COR-L47 (cell line): ENCODE results near the gene ARHGEF7.
"Not testable (repeated sequence)": the region's sequence is repeated elsewhere in the genome, so short reads cannot be mapped to it uniquely, and the experiment has no call there.

Experiments used
- DNase-seq: peaks from one replicate; lab custom pipeline; 2025; lab: John Stamatoyannopoulos, UW

ARHGEF7 gene

DNA sequence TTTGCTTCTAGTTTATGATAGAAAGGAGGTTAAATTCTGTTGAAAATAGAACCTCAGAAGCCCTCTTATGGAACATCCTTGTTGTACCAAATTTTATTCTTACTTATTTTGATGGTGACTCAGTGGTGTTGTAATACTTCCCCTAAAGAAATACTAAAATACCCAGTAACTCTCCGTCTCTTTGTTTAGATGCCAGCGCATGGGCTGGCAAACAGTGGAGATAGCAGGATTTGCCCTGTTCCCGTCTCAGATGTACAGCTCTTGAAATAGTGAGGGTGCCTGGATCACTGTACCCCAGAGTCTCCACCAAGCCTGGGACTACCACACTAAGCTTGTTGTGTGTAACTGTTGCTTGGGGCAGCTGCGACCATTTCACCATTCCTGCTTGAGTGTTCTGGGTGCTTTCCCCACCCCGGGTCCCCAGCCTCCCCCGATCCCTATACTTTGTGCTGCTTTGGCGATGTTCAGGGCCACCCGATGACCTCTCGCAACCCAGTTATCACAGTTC, 138.3 kb downstream of the ARHGEF7 start:
- no peak for DNase-seq

DNA sequence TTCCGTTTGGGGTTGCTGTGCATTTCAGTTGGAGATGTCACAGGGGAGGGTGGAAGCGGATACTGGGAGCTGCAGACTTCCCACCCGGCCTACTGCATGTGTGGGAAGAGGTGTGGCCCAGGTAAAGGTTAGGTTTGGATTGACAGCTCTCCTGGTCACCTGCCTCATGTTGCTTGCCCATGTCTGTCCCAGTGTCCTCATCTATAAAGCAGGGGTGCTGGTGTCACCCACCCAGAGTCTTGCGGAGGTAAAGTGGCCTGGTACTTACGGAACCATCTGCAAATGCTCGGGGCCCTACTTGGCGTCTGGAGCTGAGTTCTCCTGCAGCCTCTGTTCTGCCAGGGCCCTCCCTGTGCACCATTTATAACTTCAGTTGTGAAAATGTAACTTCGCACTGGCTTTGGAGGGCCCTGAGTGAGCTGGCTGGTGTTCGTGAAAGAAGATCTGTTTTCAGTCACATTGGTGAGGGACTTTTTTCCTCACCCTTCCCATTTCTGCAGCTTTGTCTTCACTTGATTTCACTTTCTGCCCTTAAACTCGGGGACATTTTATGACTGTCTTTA, 140.2 kb downstream of the ARHGEF7 start:
- no peak for DNase-seq

DNA sequence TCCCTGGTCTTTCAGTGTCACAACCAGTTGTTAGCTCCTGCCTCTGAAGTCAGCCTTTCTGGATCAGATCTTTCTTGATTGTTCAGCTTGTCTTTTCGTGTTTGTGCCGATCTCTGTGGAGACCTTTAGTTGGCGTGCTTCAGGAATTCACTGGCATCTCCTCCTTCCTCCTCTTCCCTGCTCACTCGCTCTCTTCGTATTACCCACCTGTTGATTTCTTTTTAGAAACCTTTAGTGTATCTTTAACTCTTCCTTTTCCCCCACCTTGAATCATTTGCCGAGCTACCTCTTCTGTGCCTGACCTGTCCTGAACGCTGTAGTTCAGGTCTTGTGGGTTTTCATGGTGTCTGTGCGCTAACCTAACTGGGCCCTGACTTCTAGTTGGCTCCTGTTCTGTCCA, 141.3 kb downstream of the ARHGEF7 start:
- DNase-seq = no peak

DNA sequence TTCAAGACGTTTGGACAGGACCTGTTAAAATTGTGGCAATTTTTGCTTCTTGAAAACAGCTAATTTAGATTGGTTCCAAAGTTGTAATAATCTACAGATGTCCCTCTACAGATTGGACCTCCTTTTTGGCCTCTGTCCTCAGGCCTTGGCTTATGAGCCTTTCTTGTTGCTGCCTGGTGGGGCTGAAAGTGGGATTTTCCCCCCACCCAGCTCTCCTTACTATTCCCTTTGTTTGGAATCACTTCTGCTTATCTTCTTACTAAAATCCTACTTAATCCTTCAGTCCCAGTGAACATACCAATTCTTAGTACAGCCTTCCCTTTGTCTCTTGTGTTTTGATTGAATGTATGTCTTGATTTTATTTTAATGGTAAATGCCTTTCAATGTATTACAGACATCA, 141.8 kb downstream of the ARHGEF7 start:
- DNase-seq = no peak

DNA sequence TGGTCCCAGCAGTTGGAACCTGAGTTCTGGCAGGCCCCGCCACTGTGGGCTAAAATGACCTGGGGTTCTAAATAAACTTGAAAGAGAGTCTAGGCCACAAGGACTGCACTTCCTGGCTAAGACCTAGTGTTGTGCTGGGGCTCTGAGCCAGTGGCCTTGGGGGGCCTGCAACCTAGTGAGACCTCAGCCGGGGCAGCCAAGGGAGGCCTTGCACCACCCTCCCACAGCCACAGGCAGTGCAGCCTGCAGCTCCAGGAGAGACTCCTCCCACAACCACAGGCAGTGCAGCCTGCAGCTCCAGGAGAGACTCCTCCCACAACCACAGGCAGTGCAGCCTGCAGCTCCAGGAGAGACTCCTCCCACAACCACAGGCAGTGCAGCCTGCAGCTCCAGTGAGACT, 142.8 kb downstream of the ARHGEF7 start:
- DNase-seq = not testable (repeated sequence)

DNA sequence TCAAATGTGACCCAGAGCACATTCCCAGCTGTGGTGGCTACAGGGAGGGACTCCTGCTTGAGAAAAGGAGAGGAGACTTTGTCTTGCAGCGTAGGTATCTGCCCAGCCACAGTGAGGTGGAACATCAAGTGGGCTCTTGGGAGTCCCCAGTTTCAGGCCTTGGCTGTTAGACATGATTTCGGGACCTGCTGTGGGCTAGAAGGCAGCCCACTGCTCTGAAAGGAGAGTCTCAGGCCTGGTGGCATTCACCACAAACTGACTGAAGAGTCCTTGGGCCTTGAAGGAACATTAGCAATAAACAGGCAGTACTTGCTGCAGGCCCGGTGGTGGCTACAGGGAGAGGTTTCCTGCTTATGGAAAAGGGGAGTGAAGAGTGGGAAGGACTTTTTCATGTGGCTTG, 143.5 kb downstream of the ARHGEF7 start:
- DNase-seq = no peak

DNA sequence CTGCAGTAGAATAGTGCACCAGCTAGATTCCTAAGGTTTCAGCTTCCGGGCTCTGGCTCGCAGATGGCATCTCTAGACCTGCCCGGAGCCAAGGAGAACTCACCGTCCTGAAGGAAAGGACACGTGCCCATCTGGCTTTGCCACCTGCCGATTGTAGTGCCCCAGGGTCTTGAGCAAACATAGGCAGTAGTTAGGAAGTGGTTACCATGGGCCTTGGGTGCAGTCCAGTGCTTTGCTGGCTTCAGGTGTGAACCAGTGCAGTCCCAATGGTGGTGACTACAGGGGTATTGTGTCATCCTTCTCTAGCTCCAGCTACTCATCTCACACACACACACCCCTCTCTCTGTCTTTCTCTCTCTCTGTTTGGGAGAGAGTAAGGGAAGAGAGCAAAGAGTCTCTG, 143.9 kb downstream of the ARHGEF7 start:
- DNase-seq = no peak

DNA sequence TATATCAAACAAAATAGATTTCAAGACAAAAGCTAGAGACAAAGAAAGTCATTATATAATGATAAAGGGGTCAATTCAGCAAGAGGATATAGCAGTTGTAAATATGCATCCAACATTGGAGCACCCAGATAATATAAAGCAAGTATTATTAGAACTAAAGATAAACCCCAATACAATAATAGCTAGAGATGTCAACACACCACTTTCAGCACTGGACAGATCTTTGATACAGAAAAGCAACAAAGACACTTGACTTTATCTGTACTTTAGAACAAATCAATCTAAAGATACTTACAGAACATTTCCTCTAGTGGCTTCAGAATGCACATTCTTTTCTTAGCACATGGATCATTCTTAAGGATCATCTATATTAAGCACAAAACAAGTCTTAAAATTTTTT, 146.2 kb downstream of the ARHGEF7 start:
- no peak for DNase-seq

DNA sequence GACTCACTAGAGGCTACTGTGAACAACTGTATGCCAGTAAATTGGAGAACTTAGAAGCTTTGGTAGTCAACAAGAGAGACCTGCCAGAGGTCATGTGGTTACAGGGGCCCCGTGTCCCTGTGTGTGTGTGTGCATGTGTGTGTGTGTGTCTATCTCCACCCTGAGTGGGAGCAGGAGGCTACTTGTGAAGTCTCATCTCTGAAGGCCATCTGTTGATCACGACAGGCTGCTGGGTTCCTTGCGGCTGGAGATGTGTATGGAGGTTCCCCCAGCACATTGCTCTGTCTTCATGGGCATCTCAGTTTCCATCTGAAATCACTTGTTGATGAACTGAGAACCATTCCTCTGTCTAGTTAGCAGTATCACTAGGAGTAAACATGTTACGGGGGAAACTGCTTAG, 147.2 kb downstream of the ARHGEF7 start:
- no peak for DNase-seq

DNA sequence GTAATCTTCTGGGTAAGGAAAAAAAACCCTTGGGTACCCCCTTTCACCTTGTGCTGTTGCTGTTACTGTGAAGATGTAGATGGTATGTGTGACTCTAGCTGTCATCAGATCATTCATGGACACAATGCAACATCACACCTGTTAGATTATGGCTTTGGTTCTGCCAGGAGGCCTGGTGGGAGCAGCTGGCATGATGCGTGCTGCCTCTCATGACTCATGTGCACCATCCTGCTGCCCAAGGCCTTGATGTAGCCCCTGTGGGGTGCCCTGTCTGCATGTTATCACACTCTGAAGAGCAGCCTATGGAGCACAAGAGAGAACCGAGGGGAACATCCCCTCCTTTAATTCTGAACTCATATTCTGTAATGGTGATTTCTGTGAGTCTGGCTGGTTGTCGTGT, 147.6 kb downstream of the ARHGEF7 start:
- no peak for DNase-seq

DNA sequence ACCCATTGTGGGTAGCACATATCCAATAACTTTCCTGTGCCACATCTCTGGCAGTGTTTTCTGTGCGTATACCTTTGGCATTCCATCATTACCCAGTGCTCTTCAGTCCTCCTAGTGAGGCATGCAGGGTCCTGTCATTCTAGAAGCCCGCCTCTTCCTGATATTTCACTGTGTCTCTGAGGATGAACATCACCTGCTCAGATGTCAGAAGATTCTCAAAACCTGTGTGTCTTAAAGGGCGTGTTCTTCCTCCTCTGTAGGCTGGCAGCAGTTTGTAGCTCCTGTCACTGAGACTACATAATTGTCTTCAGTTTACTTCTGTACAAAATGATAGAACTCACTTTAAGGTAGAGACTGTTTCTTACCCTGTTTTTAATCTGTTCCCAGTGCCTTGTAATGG, 148.5 kb downstream of the ARHGEF7 start:
- no peak for DNase-seq

DNA sequence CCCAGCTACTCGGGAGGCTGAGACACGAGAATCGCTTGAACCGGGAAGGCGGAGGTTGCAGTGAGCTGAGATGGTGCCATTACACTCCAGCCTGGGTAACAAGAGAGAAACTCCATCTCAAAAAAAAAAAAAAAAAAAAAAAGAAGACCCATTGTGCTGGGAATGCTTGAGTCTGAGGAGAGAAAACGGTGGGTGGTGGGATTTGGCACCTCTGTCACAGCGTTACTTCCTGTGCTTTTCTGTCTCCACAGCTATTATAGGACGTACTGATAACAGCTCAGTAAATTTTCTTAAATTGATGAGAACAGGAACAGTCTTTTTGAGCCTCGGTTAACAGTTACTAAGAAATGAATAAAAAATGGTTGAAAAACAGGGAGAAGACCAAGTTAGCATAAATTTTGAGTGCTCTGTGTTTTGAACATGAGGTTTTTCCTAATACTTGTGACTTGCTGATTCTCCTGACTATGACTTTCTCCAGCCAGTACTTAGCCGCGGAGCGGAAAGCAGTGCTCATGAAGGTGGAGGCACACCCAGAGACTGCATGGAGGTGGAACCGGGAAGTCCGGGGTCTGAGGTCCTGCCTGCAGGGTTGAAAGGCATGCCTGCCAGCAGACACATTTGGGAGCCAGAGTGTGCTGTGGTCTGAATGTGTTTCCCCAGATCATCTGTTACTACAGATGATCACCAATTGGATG, 150.0 kb downstream of the ARHGEF7 start:
- DNase-seq = no peak

DNA sequence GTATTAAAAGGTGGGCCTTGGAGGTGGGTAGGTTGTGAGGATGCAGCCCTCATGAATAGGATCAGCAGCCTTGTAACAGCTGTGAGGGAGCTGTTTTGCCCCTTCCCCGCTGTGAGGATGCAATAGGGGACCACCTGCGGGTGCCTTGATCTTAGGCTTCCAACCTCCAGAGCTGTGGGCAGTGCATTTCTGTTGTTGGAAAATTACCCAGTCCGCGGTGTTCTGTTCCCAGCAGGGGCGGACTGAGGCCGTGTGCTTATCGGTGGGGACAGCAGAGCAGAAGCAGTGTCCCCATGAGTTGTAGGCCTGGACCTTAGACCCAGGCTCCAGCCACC, 150.6 kb downstream of the ARHGEF7 start:
- DNase-seq = no peak

DNA sequence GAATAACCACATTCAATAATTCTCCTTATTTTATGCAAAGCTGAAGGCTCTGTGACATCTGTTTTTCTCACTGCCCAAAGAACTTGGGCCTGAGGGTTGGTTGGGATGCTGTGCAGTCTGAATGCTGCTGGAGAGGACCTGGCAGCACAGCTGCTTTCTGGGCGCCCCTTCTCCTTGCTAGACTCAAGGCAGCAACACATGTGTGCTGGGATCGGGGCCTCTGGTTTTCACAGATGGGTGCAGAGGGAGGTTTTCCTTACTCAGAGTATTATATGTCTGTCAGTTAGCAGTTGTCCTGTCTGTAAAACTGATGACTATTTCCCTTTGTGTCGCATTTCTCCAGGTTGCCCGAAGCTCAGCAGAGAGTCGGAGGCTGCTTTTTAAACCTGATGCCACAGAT, 152.1 kb downstream of the ARHGEF7 start:
- DNase-seq = no peak

DNA sequence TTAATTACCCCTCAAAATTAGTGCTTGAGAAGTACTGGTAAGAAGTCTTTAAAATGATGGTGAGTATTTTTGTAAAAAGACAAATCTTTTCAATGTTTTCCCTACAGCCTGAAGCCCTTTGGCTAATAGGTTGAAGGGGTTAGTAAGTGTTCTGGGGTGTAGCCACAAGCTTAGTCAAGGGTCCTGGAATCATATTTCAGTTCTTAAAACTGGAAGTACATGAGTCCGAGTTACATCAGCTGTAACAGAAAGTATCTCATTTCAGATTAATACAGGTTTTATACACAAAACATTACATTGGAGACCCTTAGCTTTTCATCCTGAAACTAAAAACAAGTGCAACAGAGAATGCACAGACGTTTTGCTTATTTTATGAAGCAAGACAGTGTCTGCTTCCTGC, 152.7 kb downstream of the ARHGEF7 start:
- DNase-seq = no peak

DNA sequence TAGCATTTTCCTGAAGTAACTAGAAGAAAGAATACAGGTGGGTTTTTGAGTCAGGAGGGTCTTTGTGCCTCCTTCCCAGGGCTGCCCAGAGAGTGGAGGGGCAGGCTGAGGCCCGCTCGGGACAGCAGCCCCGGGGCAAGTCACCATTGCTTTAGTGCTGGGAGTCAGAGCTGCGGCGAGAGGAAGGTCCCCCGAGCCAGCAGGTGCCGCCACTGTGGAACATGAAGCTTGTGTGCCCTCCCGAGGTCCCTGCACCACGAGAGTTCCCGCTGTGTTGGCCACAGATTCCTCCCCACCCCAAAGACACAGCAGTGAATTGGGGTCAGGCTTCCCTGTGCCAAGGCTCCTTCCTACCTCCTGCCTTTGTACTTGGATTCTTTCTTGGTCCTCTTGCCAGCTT, 154.4 kb downstream of the ARHGEF7 start:
- DNase-seq = no peak

DNA sequence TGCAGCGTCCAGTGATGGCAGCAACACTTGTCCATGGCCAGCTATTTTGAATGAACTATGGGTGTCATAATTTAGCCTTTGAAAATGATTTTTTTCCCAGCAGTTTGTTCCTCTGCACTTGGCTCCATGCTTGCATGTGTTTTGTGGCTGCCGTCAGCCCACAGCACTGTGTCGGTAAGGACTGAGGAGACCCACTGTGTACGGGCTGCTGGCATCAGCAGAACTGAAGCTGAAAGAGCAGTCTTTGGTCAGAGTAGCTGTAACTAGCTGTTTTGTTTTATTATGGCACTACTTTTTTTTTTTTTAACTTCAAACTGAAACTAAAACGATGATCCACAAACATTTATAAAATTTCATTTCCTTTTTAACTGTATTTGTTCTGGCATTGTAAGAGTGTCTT, 155.0 kb downstream of the ARHGEF7 start:
- no peak for DNase-seq

DNA sequence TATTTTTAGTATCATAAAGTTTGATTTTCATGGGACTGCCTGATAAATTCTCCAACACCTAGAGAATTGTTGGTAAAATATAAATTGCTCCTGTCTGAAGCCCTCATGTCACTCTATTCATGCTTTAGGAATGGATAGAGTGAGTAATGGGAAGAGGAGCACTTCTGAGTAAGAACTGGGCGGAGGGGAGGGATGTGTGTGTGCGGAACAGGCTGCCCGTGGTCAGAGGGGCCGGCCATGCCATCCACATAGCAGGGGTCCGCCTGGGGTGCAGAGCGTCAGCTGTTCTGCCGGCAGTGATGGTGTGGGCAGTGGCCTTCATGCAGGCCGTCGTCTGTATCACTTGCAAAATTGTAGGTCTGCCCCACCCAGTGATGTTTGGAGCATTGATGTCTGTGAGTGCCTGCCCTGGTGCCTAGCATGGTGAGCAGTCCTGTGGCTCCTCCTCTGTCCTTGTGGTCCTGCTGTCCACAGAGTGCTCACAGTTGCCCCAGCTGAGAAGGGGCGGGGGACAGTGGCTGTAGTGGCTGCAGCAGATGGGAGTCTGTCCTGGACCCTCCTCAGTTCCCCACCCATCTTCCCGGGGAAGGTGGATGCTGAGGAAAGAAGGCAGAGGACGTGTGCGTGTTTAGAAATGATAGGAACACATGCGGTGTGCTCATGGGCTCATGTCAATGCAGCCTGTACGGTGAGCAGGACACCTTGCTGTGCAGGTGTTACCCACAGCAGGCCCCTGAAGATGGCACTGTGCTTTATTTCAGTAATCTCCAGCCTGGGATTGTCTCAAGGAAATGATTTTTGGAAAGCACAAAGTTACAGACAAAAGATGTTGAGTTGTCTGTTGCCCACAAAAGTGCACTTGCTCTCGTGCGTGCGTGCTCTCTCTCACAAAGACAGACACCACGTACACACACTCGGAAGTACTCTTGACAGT, 155.9 kb downstream of the ARHGEF7 start:
- no peak for DNase-seq

DNA sequence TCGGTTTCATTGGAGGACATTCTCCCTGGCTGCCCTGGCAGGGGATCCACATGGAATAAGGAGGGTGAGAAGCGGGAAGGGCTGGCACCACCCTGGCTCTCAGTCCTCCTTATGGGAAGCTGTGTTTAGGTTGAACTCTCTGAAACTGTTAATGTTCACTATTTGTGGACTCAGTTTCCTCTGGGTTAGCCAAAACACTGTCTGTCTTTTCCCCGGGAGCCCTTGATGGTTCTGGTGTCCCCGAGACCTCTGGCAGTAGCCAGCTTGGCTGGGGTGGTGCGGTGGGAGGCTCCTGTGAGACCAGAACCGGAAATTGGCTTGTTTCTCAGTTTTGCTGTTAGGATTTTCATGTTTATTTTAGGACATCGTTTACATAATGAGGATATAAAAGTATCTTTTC, 157.0 kb downstream of the ARHGEF7 start:
- no peak for DNase-seq

DNA sequence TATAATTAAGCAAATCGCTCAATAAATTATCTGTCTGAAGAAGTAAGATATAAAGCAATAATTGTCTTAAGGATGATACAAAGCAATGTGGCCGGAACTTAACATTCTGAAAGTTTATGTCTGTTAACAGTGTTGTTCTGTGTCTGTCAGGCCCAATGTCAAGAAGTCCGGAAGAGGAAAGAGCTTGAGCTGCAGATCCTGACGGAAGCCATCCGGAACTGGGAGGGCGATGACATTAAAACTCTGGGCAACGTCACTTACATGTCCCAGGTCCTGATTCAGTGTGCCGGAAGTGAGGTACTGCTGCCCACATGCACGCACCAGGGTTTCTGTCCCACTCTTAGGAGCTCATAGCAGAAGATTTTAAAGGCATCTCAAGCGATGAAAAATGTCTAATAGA, 160.3 kb downstream of the ARHGEF7 start:
- no peak for DNase-seq

DNA sequence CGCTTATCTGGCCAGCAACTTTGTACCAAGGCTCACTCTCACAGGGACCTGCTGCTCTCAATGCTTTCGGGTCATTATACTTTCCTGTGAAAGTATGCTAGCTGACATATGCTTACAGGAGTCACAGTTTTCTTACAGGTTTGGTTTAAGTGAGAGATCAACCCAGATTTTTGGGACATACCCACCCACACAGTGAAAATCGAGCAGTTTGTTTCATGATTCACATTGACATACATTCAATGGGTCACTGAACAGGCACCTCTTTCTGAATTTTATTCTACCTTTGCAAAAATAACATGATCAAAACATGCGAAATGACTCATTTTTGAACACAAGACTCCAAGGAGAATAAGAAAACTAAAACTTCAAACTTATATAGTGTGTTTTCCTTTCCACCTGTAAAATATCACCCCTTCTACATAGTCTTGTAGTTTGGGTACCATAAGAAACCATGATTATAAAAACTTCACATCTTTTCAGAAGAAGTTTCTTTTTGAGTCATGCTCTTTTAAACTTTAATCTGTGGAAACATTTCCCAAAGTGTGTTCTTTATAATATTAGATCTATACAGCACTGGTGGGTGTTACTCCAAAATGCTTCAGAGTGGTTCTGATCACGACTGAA, 161.0 kb downstream of the ARHGEF7 start:
- no peak for DNase-seq

DNA sequence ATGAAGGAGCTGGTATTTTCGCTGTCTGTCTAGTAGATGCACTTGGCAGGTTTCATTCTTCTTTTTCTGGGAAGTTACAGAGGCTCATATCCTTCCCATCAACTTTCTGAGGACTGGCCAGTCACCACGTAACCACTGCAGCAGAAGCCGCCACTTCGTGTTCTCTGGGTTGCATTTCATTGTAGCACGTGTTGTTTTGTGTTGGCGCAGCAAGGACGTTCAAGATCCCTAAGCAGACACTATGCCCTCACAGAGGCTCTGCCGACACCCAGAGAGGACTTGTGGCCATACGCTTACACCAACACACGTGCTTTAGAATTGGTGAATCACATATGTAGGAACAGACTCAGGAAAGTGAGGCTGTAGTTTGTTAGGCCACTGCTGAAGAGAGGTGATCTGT, 163.1 kb downstream of the ARHGEF7 start:
- no peak for DNase-seq
